ENCODE measurements around the gene EIF4ENIF1. TPM values are rescaled to one million over a fixed set of nuclear protein-coding genes. Genes with fewer than 3 reads are reported as not detected.

EIF4ENIF1 gene
- total RNA-seq, 3 donors from 2014 or later (not counting 1 experiment from before 2014, with no cell fraction given) = 31.1 to 41.7 (median 41.2) TPM

DNA sequence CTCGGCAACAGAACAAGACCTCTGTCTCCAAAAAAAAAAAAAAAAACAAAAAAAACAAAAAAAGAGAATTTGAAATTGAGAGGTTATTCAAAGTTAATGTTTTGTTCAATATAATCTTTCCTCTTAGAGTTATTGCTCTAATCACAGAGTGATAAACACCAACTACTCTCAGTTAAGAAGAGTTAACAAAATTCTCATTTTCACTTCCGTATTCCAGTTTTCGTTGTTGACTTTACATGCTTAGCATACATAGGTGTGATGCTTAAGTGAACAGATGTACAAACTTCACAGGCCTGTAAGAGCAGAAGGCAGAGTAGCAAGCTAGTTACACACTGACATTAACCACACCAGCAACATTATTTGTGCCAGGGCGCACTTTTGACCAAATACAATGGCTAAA is 12.3 kb downstream of the EIF4ENIF1 start:
- intact Hi-C loops (cut with micrococcal nuclease) = no loop called here
- ATAC-seq (no peak), DNase-seq (no peak)
- Histone ChIP-seq H3K36me3 (ENCODE audit: control insufficient read depth, insufficient read depth, low read length) (peaks cover 17% of the 10 kb centered on the region), H3K27me3 (ENCODE audit: control insufficient read depth, insufficient read depth, low read length) (no peaks in the 10 kb centered on the region), H3K4me1 (ENCODE audit: control insufficient read depth, insufficient read depth, low read length) (no peaks in the 10 kb centered on the region), H3K4me3 (ENCODE audit: low read length) (no peak overlapping the region), H3K27ac (ENCODE audit: low read length) (no peak overlapping the region), H3K9me3 (ENCODE audit: control insufficient read depth, insufficient read depth, low read length) (no peaks in the 10 kb centered on the region)
- Mint-ChIP-seq H3K27me3 (ENCODE audit: low read depth in 2 of 2) (no peaks in the 10 kb centered on the region), H3K9me3 (no peaks in the 10 kb centered on the region), H3K4me1 (peaks cover 16 to 17% of the 10 kb centered on the region in 2 donors), H3K36me3 (peaks cover 5% of the 10 kb centered on the region), H3K27ac (no peak overlapping the region), H3K4me3 (no peak overlapping the region)
- WGBS (ENCODE audit: insufficient coverage) = 79% methylated on average over 3 of the region's 4 CpGs
- TF ChIP-seq, protein P1, sequence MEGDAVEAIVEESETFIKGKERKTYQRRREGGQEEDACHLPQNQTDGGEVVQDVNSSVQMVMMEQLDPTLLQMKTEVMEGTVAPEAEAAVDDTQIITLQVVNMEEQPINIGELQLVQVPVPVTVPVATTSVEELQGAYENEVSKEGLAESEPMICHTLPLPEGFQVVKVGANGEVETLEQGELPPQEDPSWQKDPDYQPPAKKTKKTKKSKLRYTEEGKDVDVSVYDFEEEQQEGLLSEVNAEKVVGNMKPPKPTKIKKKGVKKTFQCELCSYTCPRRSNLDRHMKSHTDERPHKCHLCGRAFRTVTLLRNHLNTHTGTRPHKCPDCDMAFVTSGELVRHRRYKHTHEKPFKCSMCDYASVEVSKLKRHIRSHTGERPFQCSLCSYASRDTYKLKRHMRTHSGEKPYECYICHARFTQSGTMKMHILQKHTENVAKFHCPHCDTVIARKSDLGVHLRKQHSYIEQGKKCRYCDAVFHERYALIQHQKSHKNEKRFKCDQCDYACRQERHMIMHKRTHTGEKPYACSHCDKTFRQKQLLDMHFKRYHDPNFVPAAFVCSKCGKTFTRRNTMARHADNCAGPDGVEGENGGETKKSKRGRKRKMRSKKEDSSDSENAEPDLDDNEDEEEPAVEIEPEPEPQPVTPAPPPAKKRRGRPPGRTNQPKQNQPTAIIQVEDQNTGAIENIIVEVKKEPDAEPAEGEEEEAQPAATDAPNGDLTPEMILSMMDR (IDR thresholded peaks at IDR 0.05) = no peak

DNA sequence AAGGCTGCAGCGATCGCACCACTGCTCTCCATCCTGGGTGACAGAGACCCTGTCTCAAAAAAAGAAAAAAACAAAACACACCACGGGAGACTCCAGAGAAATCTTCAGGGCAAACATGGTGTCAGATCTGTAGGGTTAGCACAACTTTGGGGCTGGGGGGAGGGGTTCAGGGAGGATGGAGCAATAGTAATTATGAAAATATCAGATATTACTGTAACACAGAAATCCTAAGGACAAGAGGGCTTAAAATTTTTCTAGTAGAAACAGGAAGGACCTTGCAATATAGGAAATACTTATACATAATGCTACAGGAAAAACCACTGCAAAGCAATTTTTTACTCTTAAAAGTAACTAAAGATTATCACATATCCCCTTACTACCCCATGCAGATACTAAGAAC is 13.8 kb downstream of the EIF4ENIF1 start:
- peaks cover 9% of the 10 kb centered on the region for H3K36me3 ChIP-seq (ENCODE audit: control insufficient read depth, insufficient read depth, low read length)
- Mint-ChIP-seq H3K4me1 (peaks cover 16 to 17% of the 10 kb centered on the region in 2 donors), H3K27ac (no peak overlapping the region), H3K36me3 (peaks cover 5% of the 10 kb centered on the region), H3K27me3 (ENCODE audit: low read depth in 2 of 2) (no peaks in the 10 kb centered on the region), H3K4me3 (no peak overlapping the region), H3K9me3 (no peaks in the 10 kb centered on the region)
- no peaks in the 10 kb centered on the region for H3K27me3 ChIP-seq (ENCODE audit: control insufficient read depth, insufficient read depth, low read length)
- no peak overlapping the region for H3K4me3 ChIP-seq (ENCODE audit: low read length)
- no peaks in the 10 kb centered on the region for H3K4me1 ChIP-seq (ENCODE audit: control insufficient read depth, insufficient read depth, low read length)
- intact Hi-C loops (cut with micrococcal nuclease) = no loop called here
- H3K27ac ChIP-seq (ENCODE audit: low read length) = no peak overlapping the region
- H3K9me3 ChIP-seq (ENCODE audit: control insufficient read depth, insufficient read depth, low read length) = no peaks in the 10 kb centered on the region
- 94% methylated on average over 2 of the region's 3 CpGs for WGBS (ENCODE audit: insufficient coverage)
- no peak for DNase-seq
- TF ChIP-seq, protein P1 (IDR thresholded peaks at IDR 0.05) = no peak
- ATAC-seq = no peak

DNA sequence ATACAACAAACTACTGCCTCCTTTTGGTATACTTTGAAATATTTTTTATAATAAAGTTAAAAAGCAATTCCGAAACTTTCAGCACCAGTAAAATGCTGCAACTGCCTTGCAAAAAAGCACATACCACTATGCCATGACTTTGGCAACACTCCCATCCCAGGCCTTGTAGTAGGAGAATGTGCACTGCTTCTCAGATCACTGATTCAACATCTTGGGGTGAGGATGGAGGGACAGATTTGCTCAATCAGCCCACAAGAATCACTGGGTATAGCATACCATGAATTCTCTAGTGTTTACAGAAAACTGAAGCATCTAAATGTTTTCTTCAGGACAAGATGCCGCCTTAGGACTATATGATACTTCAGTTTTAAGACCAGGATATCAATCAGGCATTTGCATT is 14.9 kb downstream of the EIF4ENIF1 start:
- no peaks in the 10 kb centered on the region for H3K9me3 Mint-ChIP-seq
- H3K4me3 Mint-ChIP-seq = no peak overlapping the region
- WGBS (ENCODE audit: insufficient coverage) = 100% methylated on average over 1 of the region's 2 CpGs
- no peak overlapping the region for H3K27ac Mint-ChIP-seq
- intact Hi-C loops (cut with micrococcal nuclease) = no loop called here
- no peaks in the 10 kb centered on the region for H3K27me3 ChIP-seq (ENCODE audit: control insufficient read depth, insufficient read depth, low read length)
- DNase-seq (no peak), ATAC-seq (no peak)
- TF ChIP-seq, protein P1 (IDR thresholded peaks at IDR 0.05) = no peak
- H3K4me1 Mint-ChIP-seq = peaks cover 16 to 17% of the 10 kb centered on the region in 2 donors
- H3K27me3 Mint-ChIP-seq (ENCODE audit: low read depth in 2 of 2) = no peaks in the 10 kb centered on the region
- no peak overlapping the region for H3K4me3 ChIP-seq (ENCODE audit: low read length)
- no peak overlapping the region for H3K27ac ChIP-seq (ENCODE audit: low read length)
- no peaks in the 10 kb centered on the region for H3K9me3 ChIP-seq (ENCODE audit: control insufficient read depth, insufficient read depth, low read length)
- H3K36me3 Mint-ChIP-seq = peaks cover 5% of the 10 kb centered on the region
- no peaks in the 10 kb centered on the region for H3K4me1 ChIP-seq (ENCODE audit: control insufficient read depth, insufficient read depth, low read length)
- H3K36me3 ChIP-seq (ENCODE audit: control insufficient read depth, insufficient read depth, low read length) = peaks cover 6% of the 10 kb centered on the region

DNA sequence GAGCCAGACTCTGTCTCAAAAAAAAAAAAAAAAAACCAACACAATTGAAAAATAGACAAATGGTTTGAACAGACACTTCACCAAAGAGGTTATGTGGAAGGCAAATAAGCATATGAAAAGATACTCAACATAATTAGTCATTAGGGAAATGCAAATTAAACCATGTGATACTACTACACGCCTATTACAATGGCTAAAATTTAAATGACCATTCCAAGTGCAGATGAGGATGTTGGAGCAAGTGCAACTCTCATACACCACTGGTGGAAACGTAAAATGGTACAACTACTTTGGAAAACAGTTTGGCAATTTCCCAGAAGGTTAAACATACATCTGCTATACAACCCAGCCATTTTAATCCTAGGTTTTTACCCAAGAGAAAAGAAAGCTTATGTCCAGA is 24.3 kb downstream of the EIF4ENIF1 start:
- 89% methylated on average over 1 of the region's 2 CpGs for WGBS (ENCODE audit: insufficient coverage)
- peaks cover 46% of the 10 kb centered on the region for H3K36me3 ChIP-seq (ENCODE audit: control insufficient read depth, insufficient read depth, low read length)

More for the DNA sequence above, 24.3 kb downstream of the EIF4ENIF1 start:
- no peak overlapping the region for H3K4me3 Mint-ChIP-seq
- no peaks in the 10 kb centered on the region for H3K4me1 Mint-ChIP-seq
- H3K27me3 Mint-ChIP-seq (ENCODE audit: low read depth in 2 of 2) = no peaks in the 10 kb centered on the region
- Histone ChIP-seq H3K4me1 (ENCODE audit: control insufficient read depth, insufficient read depth, low read length) (no peaks in the 10 kb centered on the region), H3K4me3 (ENCODE audit: low read length) (no peak overlapping the region), H3K9me3 (ENCODE audit: control insufficient read depth, insufficient read depth, low read length) (no peaks in the 10 kb centered on the region), H3K27me3 (ENCODE audit: control insufficient read depth, insufficient read depth, low read length) (no peaks in the 10 kb centered on the region), H3K27ac (ENCODE audit: low read length) (no peak overlapping the region)
- ATAC-seq (no peak), DNase-seq (no peak)
- no peak overlapping the region for H3K27ac Mint-ChIP-seq
- intact Hi-C loops (cut with micrococcal nuclease) = no loop called here
- peaks cover 7% of the 10 kb centered on the region for H3K36me3 Mint-ChIP-seq
- TF ChIP-seq, protein P1 (IDR thresholded peaks at IDR 0.05) = no peak
- H3K9me3 Mint-ChIP-seq = no peaks in the 10 kb centered on the region

All from natural killer cell (primary cell).